Liver (tissue), 9 donors: ENCODE measurements around the gene LDHAL6B. TPM values are rescaled to one million over a fixed set of nuclear protein-coding genes. Genes with fewer than 3 reads are reported as not detected.

Source experiments
- DNase-seq: peaks from one replicate; pipeline ENCODE4 v3.0.0-alpha.2; 2017; ENCODE audit warnings: low spot score
- H3K27ac ChIP-seq, 2 donors: one replicate each; pipeline ENCODE4 v1.7.0; 2013; ENCODE audit warnings: inconsistent platforms in 2 of 2, low read length in 2 of 2, control low read depth in 1 of 2, low read depth in 1 of 2, mild to moderate bottlenecking in 1 of 2
- H3K27me3 ChIP-seq, 4 donors: one replicate each; pipeline versions ENCODE4 v1.6.1 to v1.7.0; 2013; ENCODE audit warnings: low read length in 3 of 4, inconsistent platforms in 1 of 4, mild to moderate bottlenecking in 1 of 4, moderate library complexity in 1 of 4; ENCODE audit not compliant: control insufficient read depth in 4 of 4, insufficient read depth in 4 of 4
- H3K36me3 ChIP-seq, 4 donors: one replicate each; pipeline versions ENCODE4 v1.6.1 to v1.7.0; 2013; ENCODE audit warnings: low read length in 3 of 4, mild to moderate bottlenecking in 3 of 4, low read depth in 1 of 4, moderate library complexity in 1 of 4; ENCODE audit not compliant: control insufficient read depth in 4 of 4, insufficient read depth in 3 of 4
- H3K4me1 ChIP-seq, 4 donors: one replicate each; pipeline versions ENCODE4 v1.6.1 to v1.7.0; 2013; ENCODE audit warnings: low read length in 3 of 4, mild to moderate bottlenecking in 3 of 4, moderate library complexity in 1 of 4; ENCODE audit not compliant: control insufficient read depth in 4 of 4, insufficient read depth in 4 of 4
- H3K4me3 ChIP-seq, 3 donors: one replicate each; pipeline versions ENCODE4 v1.6.1 to v1.7.0; 2013; ENCODE audit warnings: low read length in 3 of 3, control low read depth in 1 of 3, low read depth in 1 of 3, mild to moderate bottlenecking in 1 of 3
- H3K9ac ChIP-seq, 2 donors: one replicate each; pipeline ENCODE4 v1.7.0; 2013; ENCODE audit warnings: low read length in 2 of 2, mild to moderate bottlenecking in 2 of 2, moderate library complexity in 2 of 2, control low read depth in 1 of 2, low read depth in 1 of 2
- H3K9me3 ChIP-seq, 4 donors: one replicate each; pipeline versions ENCODE4 v1.6.1 to v1.7.0; 2013; ENCODE audit warnings: low read length in 3 of 4; ENCODE audit not compliant: control insufficient read depth in 4 of 4
- EGR1 ChIP-seq, 2 donors: IDR thresholded peaks; 2 replicates each; pipeline ENCODE4 v1.6.1; 2016 to 2018; ENCODE audit warnings: antibody characterized with exemption in 2 of 2, low read depth in 2 of 2
- FOXA1 ChIP-seq: IDR thresholded peaks from 2 replicates; pipeline ENCODE4 v1.6.1; 2016; ENCODE audit warnings: antibody characterized with exemption
- FOXA2 ChIP-seq: IDR thresholded peaks from 2 replicates; pipeline ENCODE4 v1.6.1; 2016; ENCODE audit warnings: antibody characterized with exemption
- GABPA ChIP-seq, 2 donors: IDR thresholded peaks in 1 of 2; conservative IDR thresholded peaks in 1 of 2; 2 replicates each; pipeline ENCODE4 v1.6.1; 2016; ENCODE audit warnings: antibody characterized with exemption in 2 of 2, mild to moderate bottlenecking in 1 of 2, moderate library complexity in 1 of 2
- HNF4A ChIP-seq, 2 donors: conservative IDR thresholded peaks; 2 replicates each; pipeline ENCODE4 v1.6.1; 2016; ENCODE audit warnings: antibody characterized with exemption in 2 of 2, mild to moderate bottlenecking in 2 of 2
- JUND ChIP-seq, 2 donors: IDR thresholded peaks; 2 replicates each; pipeline ENCODE4 v1.6.1; 2016; ENCODE audit warnings: antibody characterized with exemption in 2 of 2
- NR2F2 ChIP-seq: IDR thresholded peaks from 2 replicates; pipeline ENCODE4 v1.6.1; 2016; ENCODE audit warnings: antibody characterized with exemption
- RAD21 ChIP-seq, 2 donors: IDR thresholded peaks; 2 replicates each; pipeline ENCODE4 v1.6.1; 2016; ENCODE audit warnings: antibody characterized with exemption in 2 of 2, mild to moderate bottlenecking in 2 of 2
- RXRA ChIP-seq, 2 donors: IDR thresholded peaks; 2 replicates each; pipeline ENCODE4 v1.6.1; 2017 to 2018; ENCODE audit warnings: antibody characterized with exemption in 2 of 2, mild to moderate bottlenecking in 1 of 2
- SP1 ChIP-seq: IDR thresholded peaks from 2 replicates; pipeline ENCODE4 v1.6.1; 2018; ENCODE audit warnings: antibody characterized with exemption, mild to moderate bottlenecking
- TAF1 ChIP-seq: conservative IDR thresholded peaks from 2 replicates; pipeline ENCODE4 v1.6.1; 2016; ENCODE audit warnings: antibody characterized with exemption, mild to moderate bottlenecking
- ZBTB33 ChIP-seq: IDR thresholded peaks from 2 replicates; pipeline ENCODE4 v1.6.1; 2016; ENCODE audit warnings: antibody characterized with exemption
- WGBS: extraction: QIAGEN DNeasy Blood & Tissue Kit; methylation state at CpG from one replicate; pipeline ENCODE4 v1.1.7; 2013; 5-methylcytosine and 5-hydroxymethylcytosine counted together
- polyA plus RNA-seq, 2 donors: library from polyadenylated mRNA; stranded (reverse) in 1 of 2; unstranded in 1 of 2; fragments of 200-250 nt in 1 of 2; fragments of >200 nt in 1 of 2; fragmentation: Nextera tagmentation in 1 of 2; extraction: Ambion mirVana in 1 of 2; gene quantifications; one replicate each; pipeline versions ENCODE4 v1.2.1 to v1.2.3, GENCODE V29; 2013 to 2015
- total RNA-seq, 2 donors: library from RNA; depleted of rRNA; stranded (reverse); fragments of >200 nt; gene quantifications; one replicate each; pipeline ENCODE4 v1.2.3, GENCODE V29; 2014
- TF ChIP-seq, protein P1 (sequence below): fragments of 150-350 bp; IDR thresholded peaks from 2 replicates; pipeline ENCODE4 v1.5.1; 2017; ENCODE audit warnings: improper control_type of control experiment, low read depth, low read length; ENCODE audit not compliant: missing input control
- TF ChIP-seq, protein P2 (sequence below): IDR thresholded peaks from 2 replicates; pipeline ENCODE4 v1.6.1; 2016; ENCODE audit warnings: antibody characterized with exemption
- TF ChIP-seq, protein P3 (sequence below): IDR thresholded peaks from 2 replicates; pipeline ENCODE4 v1.6.1; 2016; ENCODE audit warnings: antibody characterized with exemption
- TF ChIP-seq, protein P4 (sequence below): IDR thresholded peaks from 2 replicates; pipeline ENCODE4 v1.6.1; 2016; ENCODE audit warnings: antibody characterized with exemption, mild to moderate bottlenecking
- donor health status: healthy.
- donor health status: healthy.
- donor health status: healthy.
- donor health status: healthy.
- donor health status: healthy.

LDHAL6B gene
- total and polyA plus RNA-seq, 4 donors = not detected

GRCh38 chr15:59177317-59177660, 29.4 kb upstream of the LDHAL6B start:
- DNase-seq = no peak
- H3K9me3 ChIP-seq = peaks cover 0 to 2% (median 0%) of the 10 kb centered on the region in 4 donors
- H3K36me3 ChIP-seq = peaks cover 0 to 44% (median 18%) of the 10 kb centered on the region in 4 donors
- H3K4me3 ChIP-seq = no peak overlapping the region
- no peaks in the 10 kb centered on the region for H3K4me1 ChIP-seq
- WGBS = 86% methylated on average over 4 of the region's 4 CpGs
- TF ChIP-seq FOXA1 = no peak
- TF ChIP-seq, protein P1, sequence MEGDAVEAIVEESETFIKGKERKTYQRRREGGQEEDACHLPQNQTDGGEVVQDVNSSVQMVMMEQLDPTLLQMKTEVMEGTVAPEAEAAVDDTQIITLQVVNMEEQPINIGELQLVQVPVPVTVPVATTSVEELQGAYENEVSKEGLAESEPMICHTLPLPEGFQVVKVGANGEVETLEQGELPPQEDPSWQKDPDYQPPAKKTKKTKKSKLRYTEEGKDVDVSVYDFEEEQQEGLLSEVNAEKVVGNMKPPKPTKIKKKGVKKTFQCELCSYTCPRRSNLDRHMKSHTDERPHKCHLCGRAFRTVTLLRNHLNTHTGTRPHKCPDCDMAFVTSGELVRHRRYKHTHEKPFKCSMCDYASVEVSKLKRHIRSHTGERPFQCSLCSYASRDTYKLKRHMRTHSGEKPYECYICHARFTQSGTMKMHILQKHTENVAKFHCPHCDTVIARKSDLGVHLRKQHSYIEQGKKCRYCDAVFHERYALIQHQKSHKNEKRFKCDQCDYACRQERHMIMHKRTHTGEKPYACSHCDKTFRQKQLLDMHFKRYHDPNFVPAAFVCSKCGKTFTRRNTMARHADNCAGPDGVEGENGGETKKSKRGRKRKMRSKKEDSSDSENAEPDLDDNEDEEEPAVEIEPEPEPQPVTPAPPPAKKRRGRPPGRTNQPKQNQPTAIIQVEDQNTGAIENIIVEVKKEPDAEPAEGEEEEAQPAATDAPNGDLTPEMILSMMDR = no peak
- TF ChIP-seq, protein P2, sequence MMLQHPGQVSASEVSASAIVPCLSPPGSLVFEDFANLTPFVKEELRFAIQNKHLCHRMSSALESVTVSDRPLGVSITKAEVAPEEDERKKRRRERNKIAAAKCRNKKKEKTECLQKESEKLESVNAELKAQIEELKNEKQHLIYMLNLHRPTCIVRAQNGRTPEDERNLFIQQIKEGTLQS = no peak
- H3K27me3 ChIP-seq = no peaks in the 10 kb centered on the region
- no peak overlapping the region for H3K9ac ChIP-seq
- H3K27ac ChIP-seq = no peak overlapping the region

- Histone ChIP-seq H3K36me3 (peaks cover 0 to 43% (median 17%) of the 10 kb centered on the region in 4 donors), H3K4me3 (no peak overlapping the region), H3K4me1 (no peaks in the 10 kb centered on the region), H3K9ac (no peak overlapping the region), H3K27ac (no peak overlapping the region), H3K9me3 (peaks cover 0 to 4% (median 0%) of the 10 kb centered on the region in 4 donors), H3K27me3 (no peaks in the 10 kb centered on the region)
- no peak for DNase-seq
- TF ChIP-seq, protein P1 = no peak
- TF ChIP-seq RAD21 (IDR thresholded peaks at IDR 0.05) (no peak), FOXA1 (no peak), SP1 (no peak), ZBTB33 (no peak), TAF1 (no peak), NR2F2 (no peak), EGR1 (IDR thresholded peaks at IDR 0.05; ENCODE audit: low read depth in 2 of 2) (no peak)
- TF ChIP-seq, protein P3, sequence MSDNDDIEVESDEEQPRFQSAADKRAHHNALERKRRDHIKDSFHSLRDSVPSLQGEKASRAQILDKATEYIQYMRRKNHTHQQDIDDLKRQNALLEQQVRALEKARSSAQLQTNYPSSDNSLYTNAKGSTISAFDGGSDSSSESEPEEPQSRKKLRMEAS = no peak
- WGBS = 96% methylated on average over 16 of the region's 16 CpGs
Observed at GRCh38 chr15:59178151-59178695, 28.4 kb upstream of the LDHAL6B start.

GRCh38 chr15:59179717-59180116, 26.9 kb upstream of the LDHAL6B start:
- TF ChIP-seq EGR1 (IDR thresholded peaks at IDR 0.05; ENCODE audit: low read depth in 2 of 2) (no peak), RXRA (IDR thresholded peaks at IDR 0.05) (no peak), HNF4A (conservative IDR thresholded peaks at IDR 0.05) (no peak), GABPA (IDR thresholded peaks at IDR 0.05 in 1 of 2, conservative IDR thresholded peaks at IDR 0.05 in 1 of 2) (no peak), SP1 (no peak), TAF1 (no peak), JUND (IDR thresholded peaks at IDR 0.05) (no peak), RAD21 (IDR thresholded peaks at IDR 0.05) (no peak), FOXA2 (no peak)
- TF ChIP-seq, protein P3 = no peak
- TF ChIP-seq, protein P4, sequence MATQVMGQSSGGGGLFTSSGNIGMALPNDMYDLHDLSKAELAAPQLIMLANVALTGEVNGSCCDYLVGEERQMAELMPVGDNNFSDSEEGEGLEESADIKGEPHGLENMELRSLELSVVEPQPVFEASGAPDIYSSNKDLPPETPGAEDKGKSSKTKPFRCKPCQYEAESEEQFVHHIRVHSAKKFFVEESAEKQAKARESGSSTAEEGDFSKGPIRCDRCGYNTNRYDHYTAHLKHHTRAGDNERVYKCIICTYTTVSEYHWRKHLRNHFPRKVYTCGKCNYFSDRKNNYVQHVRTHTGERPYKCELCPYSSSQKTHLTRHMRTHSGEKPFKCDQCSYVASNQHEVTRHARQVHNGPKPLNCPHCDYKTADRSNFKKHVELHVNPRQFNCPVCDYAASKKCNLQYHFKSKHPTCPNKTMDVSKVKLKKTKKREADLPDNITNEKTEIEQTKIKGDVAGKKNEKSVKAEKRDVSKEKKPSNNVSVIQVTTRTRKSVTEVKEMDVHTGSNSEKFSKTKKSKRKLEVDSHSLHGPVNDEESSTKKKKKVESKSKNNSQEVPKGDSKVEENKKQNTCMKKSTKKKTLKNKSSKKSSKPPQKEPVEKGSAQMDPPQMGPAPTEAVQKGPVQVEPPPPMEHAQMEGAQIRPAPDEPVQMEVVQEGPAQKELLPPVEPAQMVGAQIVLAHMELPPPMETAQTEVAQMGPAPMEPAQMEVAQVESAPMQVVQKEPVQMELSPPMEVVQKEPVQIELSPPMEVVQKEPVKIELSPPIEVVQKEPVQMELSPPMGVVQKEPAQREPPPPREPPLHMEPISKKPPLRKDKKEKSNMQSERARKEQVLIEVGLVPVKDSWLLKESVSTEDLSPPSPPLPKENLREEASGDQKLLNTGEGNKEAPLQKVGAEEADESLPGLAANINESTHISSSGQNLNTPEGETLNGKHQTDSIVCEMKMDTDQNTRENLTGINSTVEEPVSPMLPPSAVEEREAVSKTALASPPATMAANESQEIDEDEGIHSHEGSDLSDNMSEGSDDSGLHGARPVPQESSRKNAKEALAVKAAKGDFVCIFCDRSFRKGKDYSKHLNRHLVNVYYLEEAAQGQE = no peak
- 95% methylated on average over 5 of the region's 5 CpGs for WGBS
- DNase-seq = no peak
- Histone ChIP-seq H3K4me3 (no peak overlapping the region), H3K36me3 (peaks cover 0 to 37% (median 12%) of the 10 kb centered on the region in 4 donors), H3K27ac (no peak overlapping the region), H3K4me1 (no peaks in the 10 kb centered on the region), H3K9me3 (peaks cover 0 to 4% (median 0%) of the 10 kb centered on the region in 4 donors), H3K9ac (no peak overlapping the region), H3K27me3 (no peaks in the 10 kb centered on the region)
